ENCODE measurements around the gene SETD6. TPM values are rescaled to one million over a fixed set of nuclear protein-coding genes. Genes with fewer than 3 reads are reported as not detected.
A peak's percentile ranks its signal among the peaks of the same experiment; 100 is the strongest.

SETD6 gene
- total RNA-seq, result 79.1 TPM

DNA sequence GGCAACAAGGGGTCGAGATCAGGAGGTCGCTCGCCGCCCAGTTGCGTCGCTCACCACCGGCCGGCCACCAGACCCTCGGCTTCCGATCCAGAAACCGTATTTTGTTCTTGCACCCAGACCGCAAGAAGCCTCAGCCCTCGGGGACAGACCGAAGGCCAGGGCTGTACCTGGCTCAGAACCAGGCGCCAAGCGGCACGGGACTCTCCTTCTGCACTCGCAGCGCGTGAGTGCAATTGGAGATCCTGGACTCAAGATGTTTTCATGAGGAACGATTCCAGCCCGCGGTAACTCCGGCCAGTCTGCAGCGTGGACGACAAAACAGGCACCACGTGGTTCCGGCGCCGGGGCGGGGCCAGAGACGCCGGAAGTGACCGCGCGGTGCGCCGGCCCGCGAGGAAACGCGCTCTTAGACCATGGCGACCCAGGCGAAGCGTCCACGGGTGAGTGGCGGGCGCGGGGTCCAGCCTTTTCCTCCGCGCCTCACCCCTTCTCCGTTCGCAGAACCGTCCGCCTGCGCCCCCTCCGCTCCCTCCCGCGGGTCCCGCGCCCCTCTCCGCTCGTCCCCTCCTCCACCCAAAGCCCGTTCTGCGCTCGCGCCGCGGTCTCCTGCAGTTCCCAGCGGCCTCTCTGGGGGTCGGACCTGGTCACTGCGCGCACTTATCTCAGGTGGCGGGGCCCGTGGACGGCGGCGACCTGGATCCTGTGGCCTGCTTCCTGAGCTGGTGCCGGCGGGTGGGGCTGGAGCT is at the start of gene SETD6:
Gene SETD6 (plus strand): TSS at position 393 of the 746 bp plus-strand sequence. CDS start 21 bp downstream, at position 414.
- H3K9me3 ChIP-seq, result no peaks in the 10 kb centered on the region
- peak within 1 kb of the TSS; percentile 42 for H3K27ac ChIP-seq
- intact Hi-C loops (cut with DNase I), result loop anchor here (10.0 kb wide), 2 partner anchors 120 to 220 kb away; partner anchors contain the start of gene GOT2
- peak within 1 kb of the TSS; percentile 86 to 96 for H3K4me3 ChIP-seq
- H3K27me3 ChIP-seq, result no peaks in the 10 kb centered on the region
- peaks cover 20% of the 10 kb centered on the region for H3K4me1 ChIP-seq
- peak; percentile 92 to 96 for DNase-seq (ENCODE audit: extremely low spot score in 2 of 2)
- TF ChIP-seq CTCF (IDR thresholded peaks at IDR 0.05), result no peak
- TF ChIP-seq POLR2AphosphoS5 (IDR thresholded peaks at IDR 0.05; ENCODE audit: insufficient read depth in 1 of 2, low read depth in 1 of 2), result peak; percentile 63 to 75
- TF ChIP-seq POLR2A (IDR thresholded peaks at IDR 0.05), result peak in 1 of 2 donors; percentile 9
- peaks cover 0 to 21% of the 10 kb centered on the region in 2 donors for H3K36me3 ChIP-seq

DNA sequence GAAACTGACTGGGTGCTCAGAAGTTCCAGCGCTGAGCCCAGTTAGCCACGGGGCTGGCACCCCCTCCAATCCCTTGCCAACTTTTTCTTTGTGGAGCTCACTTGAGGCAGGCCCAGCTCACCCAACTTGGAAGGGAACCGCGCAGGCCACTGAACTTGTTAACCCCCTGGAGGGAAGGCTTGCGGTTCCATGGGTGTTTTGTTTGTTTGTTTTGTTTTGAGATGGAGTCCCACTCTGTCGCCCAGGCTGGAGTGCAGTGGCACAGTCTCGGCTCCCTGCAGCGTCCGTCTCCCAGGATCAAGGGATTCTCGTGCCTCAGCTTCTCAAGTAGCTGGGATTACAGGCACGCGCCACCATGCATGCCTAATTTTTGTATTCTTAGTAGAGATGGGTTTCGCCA is 49.5 kb upstream of the SETD6 start:
- peak overlapping the region in 1 of 2 donors; percentile 48 for H3K4me3 ChIP-seq
- intact Hi-C loops (cut with DNase I), result loop anchor here (1.0 kb wide), 1 partner anchor 34 kb away; the partner anchor contains the start of gene NDRG4

DNA sequence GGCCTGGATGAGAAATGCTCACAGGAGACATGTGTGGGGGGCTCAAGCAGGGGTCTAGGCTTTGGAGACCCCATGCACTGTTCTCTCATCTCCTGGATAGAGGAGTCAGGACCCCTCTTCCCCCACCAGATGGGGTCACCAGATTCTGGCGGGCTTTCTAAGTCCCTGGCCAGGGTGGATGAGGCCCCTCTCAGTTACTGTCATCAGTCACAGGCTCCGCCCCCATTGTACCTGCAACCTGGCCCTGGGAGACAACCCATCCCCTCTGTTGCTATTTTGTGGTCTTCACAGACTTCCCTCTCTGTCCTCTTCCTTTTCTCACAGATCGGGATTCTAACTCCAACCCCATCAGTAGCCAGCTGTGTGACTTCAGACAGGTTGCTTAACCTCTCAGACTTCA is 48.9 kb upstream of the SETD6 start:
- peaks cover 22% of the 10 kb centered on the region for H3K4me1 ChIP-seq
- intact Hi-C loops (cut with DNase I), result loop anchor here (1.0 kb wide), 1 partner anchor 34 kb away; the partner anchor contains the start of gene NDRG4

More for the DNA sequence above, 49.5 kb upstream of the SETD6 start:
- H3K4me1 ChIP-seq, result peaks cover 22% of the 10 kb centered on the region
- TF ChIP-seq POLR2A (IDR thresholded peaks at IDR 0.05) (no peak), POLR2AphosphoS5 (IDR thresholded peaks at IDR 0.05; ENCODE audit: insufficient read depth in 1 of 2, low read depth in 1 of 2) (no peak), CTCF (IDR thresholded peaks at IDR 0.05) (no peak)
- no peaks in the 10 kb centered on the region for H3K36me3 ChIP-seq
- H3K27ac ChIP-seq, result peak overlapping the region; percentile 74
- H3K9me3 ChIP-seq, result no peaks in the 10 kb centered on the region
- DNase-seq (ENCODE audit: extremely low spot score in 2 of 2), result no peak
- H3K27me3 ChIP-seq, result no peaks in the 10 kb centered on the region

DNA sequence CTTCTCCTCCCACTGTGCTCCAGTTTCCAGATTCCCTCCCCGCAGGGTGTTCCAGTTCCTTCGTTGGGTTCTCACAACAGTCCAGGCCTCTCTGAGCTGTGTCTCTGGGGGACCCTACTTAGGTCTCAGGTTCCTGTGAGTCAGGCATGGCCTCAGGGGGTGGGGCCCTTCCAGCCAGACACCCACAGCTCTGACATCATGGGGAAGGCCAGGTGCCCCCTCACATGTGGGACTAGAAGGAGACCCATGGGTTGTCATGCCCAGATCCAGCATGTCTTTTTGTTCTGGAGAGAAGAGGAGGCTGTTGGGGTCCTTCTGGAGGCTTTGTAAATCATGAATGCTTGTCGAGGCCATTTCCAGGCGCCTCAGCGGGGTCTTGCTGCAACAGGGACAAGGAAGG is 47.4 kb upstream of the SETD6 start:
- no peaks in the 10 kb centered on the region for H3K36me3 ChIP-seq
- H3K27me3 ChIP-seq, result no peaks in the 10 kb centered on the region
- DNase-seq (ENCODE audit: extremely low spot score in 2 of 2), result no peak
- intact Hi-C loops (cut with DNase I), result no loop called here
- no peaks in the 10 kb centered on the region for H3K9me3 ChIP-seq
- H3K4me3 ChIP-seq, result no peak overlapping the region
- TF ChIP-seq POLR2A (IDR thresholded peaks at IDR 0.05) (no peak), CTCF (IDR thresholded peaks at IDR 0.05) (no peak), POLR2AphosphoS5 (IDR thresholded peaks at IDR 0.05; ENCODE audit: insufficient read depth in 1 of 2, low read depth in 1 of 2) (no peak)
- peaks cover 22% of the 10 kb centered on the region for H3K4me1 ChIP-seq
- no peak overlapping the region for H3K27ac ChIP-seq

More for the DNA sequence above, 48.9 kb upstream of the SETD6 start:
- TF ChIP-seq POLR2AphosphoS5 (IDR thresholded peaks at IDR 0.05; ENCODE audit: insufficient read depth in 1 of 2, low read depth in 1 of 2) (no peak), CTCF (IDR thresholded peaks at IDR 0.05) (no peak), POLR2A (IDR thresholded peaks at IDR 0.05) (no peak)
- H3K27ac ChIP-seq, result no peak overlapping the region
- H3K36me3 ChIP-seq, result no peaks in the 10 kb centered on the region
- no peaks in the 10 kb centered on the region for H3K9me3 ChIP-seq
- H3K4me3 ChIP-seq, result peak overlapping the region in 1 of 2 donors; percentile 48
- no peak for DNase-seq (ENCODE audit: extremely low spot score in 2 of 2)
- no peaks in the 10 kb centered on the region for H3K27me3 ChIP-seq
